HG02943 (cell line): ENCODE results near the gene STAM.

Experiments used
- ATAC-seq: cut with Tn5 transposase; IDR thresholded peaks from one replicate; pipeline ENCODE4 v1.9.1; 2021; ENCODE audit warnings: mild to moderate bottlenecking, low read depth, moderate library complexity; ENCODE audit not compliant: unreplicated experiment

The STAM gene

DNA sequence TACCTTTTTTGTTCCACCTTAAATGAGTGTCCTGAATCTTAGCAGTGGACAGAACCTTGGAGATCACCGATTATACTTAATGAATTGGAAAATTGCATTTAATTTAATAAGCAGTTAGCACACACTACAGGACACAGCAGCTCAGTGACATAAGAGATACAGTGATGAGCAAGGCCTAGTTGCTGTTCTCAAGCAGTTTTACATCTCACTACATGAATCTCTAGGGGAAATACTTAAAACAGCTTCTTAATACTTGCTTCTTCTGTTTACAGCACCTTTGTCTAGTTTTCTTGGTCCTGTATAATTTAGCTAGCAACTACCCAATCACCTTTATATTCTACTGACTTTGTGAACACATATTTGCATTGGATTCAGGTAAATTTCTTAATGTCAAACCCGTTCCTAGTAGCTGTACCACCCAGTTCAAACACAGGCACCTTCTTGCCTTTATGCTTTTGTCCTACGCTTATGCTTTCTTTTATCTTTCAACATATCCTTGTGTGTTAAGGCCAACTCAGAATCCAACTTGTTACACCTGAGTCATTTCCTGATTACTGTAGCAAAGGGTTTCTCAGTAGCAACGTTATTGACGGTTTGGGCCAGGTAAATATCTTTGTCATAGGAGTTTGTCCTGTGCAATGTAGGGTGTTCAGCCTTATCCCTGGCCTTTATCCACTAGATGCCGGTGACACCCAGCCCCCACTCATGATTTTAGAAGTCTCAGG is 1.8 kb downstream of the STAM start:
- ATAC-seq, result no peak

DNA sequence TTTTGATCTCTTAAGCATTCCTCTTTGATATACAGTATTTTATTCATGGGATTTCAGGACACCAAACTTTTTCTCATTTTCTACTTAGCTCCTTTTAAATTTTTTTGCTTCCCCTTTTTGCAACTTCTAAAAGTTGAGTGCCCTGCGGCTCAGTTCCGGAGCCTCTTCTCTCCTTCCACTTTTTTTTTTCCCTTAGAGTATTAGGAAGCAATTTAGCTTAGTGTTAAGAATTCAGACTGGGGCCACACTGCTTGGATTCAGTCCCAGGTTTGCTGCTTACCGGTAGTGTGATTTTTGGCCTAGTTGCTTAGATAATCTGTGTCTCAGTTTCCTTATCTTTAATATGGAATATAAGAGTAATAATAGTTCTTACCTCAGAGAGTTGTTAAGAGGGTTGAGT is 3.4 kb downstream of the STAM start:
- ATAC-seq, result no peak

DNA sequence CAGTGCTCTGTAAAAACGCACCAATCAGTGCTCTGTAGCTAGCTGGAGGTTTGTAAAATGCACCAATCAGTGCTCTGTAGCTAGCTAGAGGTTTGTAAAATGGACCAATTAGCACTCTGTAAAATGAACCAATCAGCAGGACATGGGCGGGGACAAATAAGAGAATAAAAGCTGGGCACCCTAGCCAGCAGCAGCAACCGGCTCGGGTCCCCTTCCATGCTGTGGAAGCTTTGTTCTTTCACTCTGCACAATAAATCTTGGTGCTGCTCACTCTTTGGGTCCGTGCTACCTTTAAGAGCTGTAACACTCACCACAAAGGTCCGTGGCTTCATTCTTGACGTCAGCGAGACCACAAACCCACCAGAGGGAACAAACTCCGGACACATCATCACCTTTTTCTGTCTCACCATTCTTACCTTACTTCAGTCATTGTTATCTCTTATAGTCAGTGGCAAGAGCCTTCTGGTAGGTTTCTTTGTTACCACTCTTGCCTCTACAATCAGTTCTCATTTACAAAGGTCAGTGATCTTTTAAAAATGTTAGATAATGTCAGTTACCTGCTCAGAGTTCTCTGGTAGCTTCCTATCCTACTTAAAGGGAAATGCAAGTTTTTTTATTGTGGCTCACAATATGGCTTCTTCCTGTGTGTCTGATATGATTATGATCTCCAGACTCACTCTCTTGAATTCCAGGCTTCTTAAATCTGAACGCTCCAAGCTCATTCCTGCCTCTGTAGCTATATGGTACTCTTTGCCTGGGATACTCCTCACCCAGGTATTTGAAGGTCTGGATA is 4.5 kb downstream of the STAM start:
- no peak for ATAC-seq

DNA sequence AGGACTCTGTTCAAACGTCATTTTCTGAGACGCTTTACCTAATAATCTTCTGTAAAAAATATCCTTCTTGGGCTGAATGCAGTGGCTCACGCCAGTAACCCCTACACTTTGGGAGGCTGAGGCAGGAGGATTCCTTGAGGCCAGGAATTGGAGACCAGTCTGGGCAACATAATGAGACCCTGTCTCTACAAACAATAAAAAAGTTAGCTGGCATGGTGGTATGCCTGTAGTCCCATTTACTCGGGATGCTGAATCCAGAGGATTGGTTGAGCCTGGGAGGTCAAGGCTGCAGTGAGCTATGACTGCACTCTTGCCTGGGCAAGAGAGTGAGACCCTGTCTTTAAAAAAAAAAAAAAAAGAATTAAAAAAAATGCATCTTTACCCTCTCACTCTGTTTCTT is 5.1 kb downstream of the STAM start:
- no peak for ATAC-seq

DNA sequence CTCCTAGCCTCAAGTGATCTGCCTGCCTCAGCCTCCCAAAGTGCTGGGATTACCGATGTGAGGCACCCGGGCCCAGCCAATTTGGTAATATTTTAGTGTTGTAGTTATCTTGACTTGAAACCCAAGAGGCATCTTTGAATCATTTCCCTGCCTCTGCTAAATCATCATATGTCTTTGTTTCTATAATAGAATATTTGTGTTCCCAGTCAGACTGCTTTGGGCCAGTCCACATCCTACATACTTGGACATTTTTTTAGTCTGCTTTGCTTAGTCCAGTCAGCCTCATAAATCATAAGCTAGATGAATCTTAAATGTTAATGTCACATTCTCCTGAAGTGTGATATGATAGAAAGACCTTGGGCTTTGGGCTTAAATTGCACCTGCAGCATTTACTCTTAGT is 5.9 kb downstream of the STAM start:
- ATAC-seq, result no peak

DNA sequence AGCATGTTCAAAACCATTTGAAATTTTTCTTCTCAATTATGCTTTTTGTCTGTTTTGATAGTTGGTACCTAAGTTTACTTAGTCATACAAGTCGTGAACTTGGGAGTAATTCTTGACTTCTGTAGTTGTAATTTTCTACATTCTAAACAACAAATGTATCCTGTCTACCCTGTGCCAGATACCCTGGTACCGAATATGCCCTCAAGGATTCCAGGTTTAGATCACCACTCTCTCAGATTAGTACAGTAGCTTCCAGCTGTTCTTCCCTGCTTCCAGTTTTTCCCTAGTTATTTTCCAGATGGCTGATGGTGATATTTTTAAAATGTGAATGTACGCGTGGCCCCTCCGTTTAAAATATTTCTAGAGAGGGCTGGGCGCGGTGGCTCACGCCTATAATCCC is 6.5 kb downstream of the STAM start:
- ATAC-seq, result no peak

DNA sequence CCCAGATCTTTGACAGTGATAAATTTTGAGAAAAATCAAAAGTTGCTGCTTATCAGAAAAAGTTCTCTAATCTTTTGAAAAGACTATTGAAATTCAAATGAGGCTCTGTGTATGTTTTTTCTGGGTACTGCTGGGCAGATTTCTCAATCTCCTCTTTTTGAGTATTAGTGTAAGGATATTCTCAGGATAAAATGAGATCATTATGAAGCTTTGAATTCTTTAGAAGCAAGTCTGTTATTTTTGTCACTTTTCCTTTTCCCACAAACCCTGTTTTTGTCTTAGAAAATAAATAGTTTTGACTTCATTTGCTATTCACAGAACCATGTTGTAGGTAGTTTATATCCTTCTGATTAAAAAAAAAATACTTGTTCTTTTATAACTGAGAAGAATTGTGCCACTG is 7.9 kb downstream of the STAM start:
- ATAC-seq, result no peak

DNA sequence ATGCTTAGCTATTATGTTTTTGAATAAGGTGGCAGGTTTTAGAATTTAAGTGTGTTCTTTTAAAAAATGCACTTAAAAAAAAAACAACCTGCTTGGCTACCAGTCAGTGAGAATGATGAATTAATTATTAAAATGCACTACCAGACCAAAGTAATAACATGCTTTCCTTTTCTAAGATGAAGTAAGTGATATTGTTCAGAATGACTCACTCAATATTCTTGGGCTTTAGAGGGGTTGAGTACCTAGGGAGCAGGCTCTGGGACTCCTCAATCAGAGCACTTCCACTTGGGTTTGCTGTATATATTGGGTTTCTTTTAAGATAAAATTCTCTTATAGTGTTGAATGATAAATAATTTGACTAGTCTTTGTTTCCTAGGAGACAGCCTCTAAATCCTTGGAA is 8.6 kb downstream of the STAM start:
- no peak for ATAC-seq

DNA sequence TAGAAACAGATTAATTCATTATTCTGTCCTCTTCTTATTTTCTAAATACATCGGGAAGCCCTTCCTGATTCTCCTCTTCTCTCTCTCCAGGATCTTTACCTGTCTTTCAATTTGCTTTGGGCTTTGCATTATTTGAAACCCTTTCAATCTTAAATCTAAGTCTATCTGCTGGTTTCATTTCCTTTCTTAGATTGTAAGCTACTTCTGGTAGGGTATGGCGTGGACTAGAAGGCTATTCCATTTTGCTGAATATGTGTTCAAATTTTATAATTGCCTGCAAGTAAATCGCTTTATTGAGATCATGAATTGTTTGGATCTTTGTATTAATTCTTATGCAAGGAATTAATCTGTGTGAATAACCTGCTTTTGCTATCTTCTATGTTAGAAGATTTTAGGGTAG is 11.1 kb downstream of the STAM start:
- peak; percentile 18 for ATAC-seq

DNA sequence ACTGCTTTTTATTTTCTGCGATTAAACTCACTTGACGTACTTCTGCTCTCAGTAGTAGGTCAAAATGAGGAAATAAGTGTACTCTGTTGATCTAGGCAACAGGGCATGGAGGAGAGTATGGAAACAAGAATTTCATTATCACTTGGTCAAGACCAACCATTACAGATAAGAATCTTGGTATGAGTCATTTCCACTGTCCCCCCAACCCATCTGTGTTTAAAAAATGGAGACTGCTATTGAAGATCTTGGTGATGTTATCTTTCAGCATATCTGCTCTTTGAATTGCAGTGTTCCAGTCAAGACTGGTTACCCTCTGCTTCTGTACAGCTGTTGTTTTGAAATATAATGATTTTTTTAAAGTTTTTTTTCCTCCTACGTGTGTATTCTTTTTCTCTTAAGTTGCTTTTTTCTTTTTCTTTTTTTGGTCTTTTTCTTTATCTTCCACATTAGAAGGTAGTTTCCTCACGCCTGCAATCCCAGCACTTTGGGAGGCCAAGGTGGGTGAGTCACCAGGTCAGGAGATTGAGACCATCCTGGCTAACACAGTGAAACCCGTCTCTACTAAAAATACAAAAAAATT is 11.7 kb downstream of the STAM start:
- peak; percentile 72 for ATAC-seq

DNA sequence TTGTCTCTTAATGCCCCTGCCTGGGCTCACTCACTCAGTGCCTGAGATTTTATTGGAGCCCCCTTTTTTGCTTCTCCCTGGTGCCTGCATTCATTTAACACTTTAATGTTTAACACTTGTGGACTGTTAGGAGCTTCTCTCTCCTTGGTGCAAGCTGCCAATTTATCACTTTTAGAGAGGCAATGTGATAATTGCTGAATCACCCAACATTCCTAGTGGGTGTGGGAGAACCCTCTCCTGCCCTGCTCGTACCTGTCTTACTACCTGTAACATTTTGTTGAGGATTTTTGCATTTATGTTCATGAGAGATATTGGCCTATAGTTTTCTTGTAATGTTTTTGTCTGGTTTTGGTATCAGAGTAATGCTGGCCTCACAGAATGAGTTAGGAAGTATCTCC is 13.2 kb downstream of the STAM start:
- no peak for ATAC-seq

DNA sequence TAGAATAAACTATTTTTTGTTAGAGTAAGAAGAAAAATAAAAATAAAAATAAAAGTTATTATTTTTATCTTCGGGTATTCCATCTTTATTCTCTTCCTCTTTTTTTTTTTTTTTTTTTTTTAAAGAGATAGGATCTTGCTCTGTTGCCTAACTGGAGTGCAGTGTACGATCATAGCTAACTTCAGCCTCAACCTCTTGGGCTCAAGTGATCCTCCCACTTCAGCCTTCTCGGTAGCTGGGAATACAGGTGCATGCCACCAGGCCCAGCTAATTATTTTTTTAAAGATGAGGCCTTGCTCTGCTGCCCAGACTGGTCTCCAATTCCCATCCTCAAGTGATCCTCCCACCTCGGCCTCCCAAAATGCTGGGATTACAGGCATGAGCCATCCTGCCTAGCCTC is 15.4 kb downstream of the STAM start:
- ATAC-seq, result no peak

DNA sequence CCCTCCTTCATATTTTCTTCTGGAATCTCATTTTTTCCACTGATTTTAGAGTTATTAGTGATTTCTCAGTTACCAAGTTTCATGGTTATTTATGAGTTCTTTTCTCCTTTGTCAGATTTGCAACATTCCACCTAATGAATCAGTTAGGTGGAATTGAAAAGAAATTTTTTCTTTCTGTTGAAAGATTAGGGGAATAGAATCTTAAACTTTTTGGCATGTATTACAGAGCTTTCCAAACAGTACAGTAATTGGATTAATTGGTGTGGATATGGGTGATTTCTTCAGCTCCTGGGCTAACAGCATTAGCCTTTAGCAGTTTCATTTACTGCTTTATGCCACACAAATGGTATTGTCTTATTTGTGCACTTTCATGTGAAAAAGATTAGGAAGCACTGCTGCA is 17.0 kb downstream of the STAM start:
- no peak for ATAC-seq

DNA sequence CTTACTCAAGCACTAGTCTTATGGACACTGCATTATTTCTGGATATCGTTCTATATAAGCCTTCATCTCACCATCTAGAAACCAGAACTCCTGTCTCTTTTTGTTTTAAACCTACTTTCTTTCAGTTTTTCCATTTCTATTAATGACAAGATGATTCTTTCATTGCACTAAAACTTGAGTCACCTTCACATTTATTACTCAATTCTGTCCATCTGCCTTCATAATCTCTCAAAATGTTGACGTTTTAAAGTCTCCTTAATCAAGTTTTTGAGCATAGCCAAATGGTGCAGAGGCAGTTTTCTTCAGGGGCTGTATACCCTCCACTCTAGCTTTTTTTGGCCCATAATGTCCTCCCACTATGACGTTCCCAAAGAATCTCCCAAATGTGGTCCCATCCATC is 17.6 kb downstream of the STAM start:
- ATAC-seq, result no peak

DNA sequence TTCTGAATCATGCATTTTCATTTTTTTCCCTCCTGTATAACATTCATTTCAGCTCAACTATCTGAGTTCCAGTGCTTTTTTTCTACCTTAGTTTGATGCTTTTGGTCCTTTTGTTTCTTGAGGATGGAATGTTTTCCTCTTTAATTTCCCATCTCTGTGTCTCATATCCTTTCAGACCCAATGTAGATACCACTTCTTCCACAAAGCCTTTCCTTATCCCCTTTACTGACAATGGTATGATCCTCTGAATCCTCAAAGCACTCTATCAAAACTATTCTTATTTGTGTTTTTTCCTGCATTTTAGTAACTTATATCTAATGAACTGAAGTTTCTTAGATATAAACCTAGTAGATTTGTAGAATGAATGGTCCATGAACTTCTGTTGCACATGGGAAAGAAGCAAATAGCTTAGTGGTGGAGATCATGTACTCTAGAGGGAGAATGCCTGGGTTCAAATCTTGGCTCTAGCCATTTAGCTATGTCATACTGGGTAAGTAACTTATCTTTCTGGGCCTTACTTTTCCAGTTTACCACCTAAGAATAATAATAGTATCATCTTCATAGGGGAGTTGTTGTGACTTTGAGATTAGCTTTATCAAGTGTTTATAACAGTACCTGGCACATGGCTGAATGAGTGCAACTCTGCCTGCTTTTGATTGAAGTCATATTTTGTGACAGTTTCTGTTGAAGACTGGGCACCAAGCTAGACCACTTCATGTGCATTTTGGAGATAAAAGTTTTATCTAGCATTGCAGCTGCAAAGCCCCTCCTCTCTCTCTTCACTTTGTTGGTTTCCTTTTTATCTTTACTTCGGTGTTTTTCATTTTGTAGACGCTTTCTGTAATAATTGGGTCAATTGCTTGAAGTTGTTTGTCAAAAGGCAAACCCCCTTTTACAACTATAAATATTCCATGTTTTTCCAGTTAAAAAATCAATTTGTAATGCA is 18.5 kb downstream of the STAM start:
- no peak for ATAC-seq

DNA sequence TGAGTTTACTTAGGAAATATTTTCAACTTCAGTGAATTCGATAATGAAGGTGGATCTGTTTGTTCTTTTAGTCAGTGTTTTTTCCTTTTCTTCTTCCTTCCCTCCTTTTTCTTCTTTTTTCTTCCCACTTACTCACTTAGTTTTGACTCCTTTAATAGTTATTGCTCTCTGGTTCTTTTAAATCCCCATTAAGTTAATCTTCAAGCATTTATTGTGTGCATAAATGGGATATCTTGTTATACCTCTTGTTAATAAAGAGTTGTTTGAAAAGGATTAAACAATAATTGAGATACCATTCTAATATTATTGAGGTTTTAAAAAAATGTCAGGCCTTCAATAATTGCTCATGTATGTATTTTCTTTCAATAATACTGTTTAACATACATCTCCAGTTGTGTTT is 19.5 kb downstream of the STAM start:
- no peak for ATAC-seq

DNA sequence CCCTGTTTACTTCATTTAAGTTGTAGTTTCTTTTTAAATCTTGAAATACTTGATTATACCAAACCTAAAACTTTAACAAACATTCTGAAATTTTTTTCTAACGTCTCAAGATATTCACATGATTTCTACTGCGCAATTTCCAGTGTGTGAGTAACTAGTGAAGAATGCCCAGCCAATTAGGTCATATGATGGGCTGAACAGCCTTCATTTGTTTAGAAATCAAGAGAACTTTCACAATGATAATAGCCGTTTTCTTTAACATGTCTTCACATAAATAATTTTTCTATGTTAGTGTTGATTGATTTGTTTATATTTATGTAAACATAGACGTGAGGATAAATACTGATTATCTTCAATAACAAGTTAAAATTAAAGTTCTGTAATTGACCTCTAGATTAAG is 21.8 kb downstream of the STAM start:
- ATAC-seq, result no peak

DNA sequence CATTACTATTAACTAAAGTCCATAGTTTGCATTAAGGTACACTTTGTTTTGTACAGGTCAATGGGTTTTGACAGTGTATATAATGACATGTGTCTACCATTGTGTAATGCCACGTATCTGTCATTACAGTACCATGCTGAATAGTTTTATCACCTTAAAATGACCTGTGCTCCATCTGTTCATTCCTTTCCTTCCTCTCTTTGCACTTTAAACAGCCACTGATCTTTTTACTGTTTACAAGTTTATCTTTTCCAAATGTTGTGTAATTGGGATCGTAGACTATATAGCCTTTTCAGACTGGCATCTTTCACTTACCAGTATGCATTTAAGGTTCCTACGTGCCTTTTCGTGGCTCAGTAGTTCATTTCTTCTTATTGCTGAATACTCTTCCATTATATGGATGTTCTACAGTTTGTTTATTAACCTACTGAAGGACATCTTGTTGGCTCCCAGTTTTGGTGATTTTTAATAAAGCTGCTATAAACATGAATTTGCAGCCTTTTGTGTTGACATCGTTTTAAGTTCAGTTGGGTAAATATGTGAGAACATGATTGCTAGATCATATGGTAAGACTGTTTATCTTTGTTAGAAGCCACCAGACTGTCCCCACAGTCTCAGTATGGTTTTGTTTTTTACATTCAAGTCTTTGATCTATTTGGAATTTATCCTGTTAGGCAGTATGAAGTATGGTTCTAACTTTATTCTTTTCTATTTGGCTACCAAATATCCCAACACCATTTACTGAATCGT is 24.7 kb downstream of the STAM start:
- peak; percentile 30 for ATAC-seq

DNA sequence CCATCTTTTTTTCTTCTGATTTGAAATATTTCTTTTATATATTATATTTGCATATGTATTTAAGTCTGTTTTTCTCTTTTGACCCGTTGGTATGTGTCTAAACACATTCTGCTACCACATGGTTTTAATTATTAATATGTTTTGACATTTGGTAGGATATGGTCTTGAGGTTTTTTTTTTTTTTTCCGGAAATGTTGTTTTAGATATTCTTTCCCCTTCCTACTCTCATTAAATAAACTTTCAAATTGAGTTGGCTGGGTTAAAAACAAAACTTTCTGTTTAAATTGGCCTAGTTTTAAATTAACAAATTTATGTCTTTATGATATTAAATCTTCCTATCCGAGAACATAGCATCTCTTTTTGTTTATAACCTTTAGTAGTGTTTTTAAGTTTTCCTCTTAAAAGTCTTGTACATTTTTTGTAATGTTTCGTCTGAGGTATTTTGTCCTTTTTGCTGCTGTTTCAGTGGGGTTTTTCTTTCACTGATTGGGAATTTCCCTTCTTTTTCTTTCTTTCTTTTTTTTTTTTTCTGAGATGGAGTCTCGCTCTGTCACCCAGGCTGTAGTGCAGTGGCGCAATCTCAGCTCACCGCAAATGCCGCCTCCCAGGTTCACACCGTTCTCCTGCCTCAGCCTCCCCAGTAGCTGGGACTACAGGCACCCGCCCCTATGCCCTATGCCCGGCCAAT is 25.4 kb downstream of the STAM start:
- ATAC-seq, result peak; percentile 45

DNA sequence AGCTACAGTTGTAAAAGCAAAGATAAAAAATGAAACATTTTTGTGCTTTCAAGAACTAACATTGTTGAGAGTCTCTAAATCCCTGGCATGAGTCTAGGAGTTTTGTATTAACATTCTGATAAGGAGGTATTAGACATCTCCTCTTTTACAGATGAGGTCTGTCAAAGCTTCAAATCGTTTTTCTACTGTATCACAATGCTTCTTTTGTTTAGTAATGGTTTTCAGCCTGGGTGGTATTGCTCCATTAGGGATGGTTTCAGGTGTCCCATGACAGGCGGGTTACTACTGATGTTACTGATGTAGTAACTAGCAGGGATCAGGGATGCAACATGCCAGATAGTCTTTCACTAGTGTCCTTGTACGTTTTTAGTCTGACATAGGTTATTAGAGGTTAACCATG is 27.4 kb downstream of the STAM start:
- ATAC-seq, result no peak
